Myocyte (in vitro differentiated cells): ENCODE results near the gene MTMR12. TPM values are rescaled to one million over a fixed set of nuclear protein-coding genes. Genes with fewer than 3 reads are reported as not detected.

Experiments used
- DNase-seq: peaks from one replicate; pipeline ENCODE4 v3.0.0-alpha.2; 2012; ENCODE audit warnings: low read depth
- total RNA-seq: library from RNA; depleted of rRNA; stranded (reverse); fragments of >200 nt; gene quantifications from 2 replicates; pipeline ENCODE4 v1.2.3, GENCODE V29; 2014

The MTMR12 gene
- total RNA-seq, 1 donor from 2014 or later = 21.8 TPM

GRCh38 chr5:32275396-32275741 lies 37.4 kb downstream of the MTMR12 start:
- no peak for DNase-seq

- DNase-seq = no peak
Measured at GRCh38 chr5:32274548-32275395, 38.0 kb downstream of the MTMR12 start.

DNA sequence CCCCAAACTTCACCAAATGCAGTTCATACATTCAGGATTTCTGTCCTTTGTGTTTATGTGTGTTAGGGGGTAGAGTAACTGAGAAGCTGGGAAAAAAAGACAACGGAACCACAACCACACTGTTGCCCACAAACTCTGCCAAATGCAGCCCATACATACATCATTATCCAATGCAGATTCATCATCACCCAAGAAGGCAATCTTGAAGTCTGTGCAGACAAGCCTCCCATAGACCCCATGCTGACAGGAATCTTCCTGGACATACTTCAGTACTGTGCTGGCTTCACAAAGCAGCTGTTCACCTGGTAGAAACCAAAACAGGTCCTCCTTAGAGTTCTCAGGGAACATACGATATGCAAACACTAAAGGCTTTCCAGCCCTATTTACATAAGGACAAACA lies 38.9 kb downstream of the MTMR12 start:
- DNase-seq = no peak

GRCh38 chr5:32272746-32273145 lies 40.0 kb downstream of the MTMR12 start:
- DNase-seq = no peak

GRCh38 chr5:32270946-32271345 lies 41.8 kb downstream of the MTMR12 start:
- DNase-seq = no peak

- no peak for DNase-seq
Measured at GRCh38 chr5:32270178-32270577, 42.6 kb downstream of the MTMR12 start.

DNA sequence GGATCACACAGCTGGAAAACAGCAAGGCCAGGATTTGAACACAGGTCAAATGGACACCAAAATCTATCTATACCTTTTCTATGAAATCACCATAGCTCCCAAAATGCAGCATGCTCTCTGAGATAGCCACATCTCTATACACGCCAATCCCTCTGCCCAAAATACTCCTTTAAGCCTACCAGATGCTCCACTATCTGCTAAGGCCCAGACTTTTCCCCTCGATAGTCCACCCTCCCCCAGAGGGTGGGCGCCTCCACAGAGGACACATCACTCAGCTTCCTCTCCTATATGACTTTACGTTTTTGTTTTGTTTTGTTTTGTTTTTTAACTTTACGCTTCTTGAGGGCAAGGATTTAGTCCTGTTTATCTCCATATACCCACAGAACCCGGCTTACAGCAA lies 46.8 kb downstream of the MTMR12 start:
- DNase-seq = no peak

GRCh38 chr5:32264957-32265572 lies 47.7 kb downstream of the MTMR12 start:
- DNase-seq = no peak

DNA sequence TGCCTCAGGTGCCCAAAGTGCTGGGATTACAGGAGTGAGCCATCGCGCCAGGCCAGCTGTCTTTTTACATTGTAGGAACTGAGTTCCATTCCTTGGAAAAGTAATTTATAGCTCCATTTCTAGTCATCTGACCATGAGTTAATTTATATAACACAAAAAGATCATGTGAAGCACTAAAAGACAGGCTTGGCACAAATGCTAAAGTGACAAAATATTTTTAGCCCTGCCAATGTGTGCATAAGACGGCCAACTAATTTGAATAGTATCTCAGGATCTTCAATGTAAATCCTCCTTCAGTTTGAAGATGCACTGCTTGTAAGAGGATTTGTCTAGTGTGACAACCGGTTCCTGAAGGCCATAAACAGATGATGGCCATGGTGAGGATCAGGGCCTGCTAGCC lies 49.1 kb downstream of the MTMR12 start:
- no peak for DNase-seq

- DNase-seq = no peak
Measured at GRCh38 chr5:32261198-32261597, 51.5 kb downstream of the MTMR12 start.

- DNase-seq = no peak
Measured at GRCh38 chr5:32259033-32259432, 53.7 kb downstream of the MTMR12 start.

GRCh38 chr5:32258424-32258823 lies 54.3 kb downstream of the MTMR12 start:
- no peak for DNase-seq

DNA sequence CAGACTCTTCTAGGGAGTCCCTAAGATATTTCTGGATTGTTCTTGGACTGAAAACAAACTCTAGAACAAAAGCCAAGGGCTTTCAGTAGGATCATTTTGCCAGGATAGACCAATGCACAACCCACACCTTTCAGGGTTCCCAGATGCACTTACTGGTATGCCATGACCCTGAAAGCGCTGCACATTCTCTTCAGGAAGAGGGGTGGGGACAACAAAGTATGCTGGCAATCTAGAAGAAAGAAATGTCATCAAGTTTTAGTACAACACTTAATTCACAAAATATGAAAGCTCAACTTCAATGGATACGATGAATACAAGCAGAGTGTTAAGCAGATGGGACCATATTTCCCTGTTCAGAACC lies 57.2 kb downstream of the MTMR12 start:
- DNase-seq = no peak

- DNase-seq = peak; percentile 14
Measured at GRCh38 chr5:32254881-32255539, 57.7 kb downstream of the MTMR12 start.

- no peak for DNase-seq
Measured at GRCh38 chr5:32251871-32252458, 60.8 kb downstream of the MTMR12 start.

DNA sequence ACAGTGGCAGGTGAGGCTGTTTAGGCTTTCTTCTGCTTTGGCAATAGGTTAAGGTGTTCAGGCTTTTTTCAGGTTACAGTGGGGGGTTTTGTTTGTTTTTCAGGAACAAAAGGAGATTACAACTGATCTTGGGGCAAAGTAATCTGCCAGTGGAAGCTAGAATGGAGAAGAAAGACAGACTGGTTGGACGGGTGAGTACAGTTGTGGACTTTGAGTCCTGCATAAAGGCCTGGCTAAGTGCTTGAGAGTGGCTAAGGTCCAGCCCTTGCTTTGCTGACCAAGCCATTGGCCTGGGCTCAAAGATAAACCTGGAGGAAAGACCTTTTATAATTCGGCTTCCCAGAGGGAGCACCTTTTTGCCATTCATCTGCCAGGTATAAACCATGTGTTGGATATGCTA lies 63.1 kb downstream of the MTMR12 start:
- no peak for DNase-seq

GRCh38 chr5:32245742-32246141 lies 67.0 kb downstream of the MTMR12 start:
- DNase-seq = no peak

- DNase-seq = no peak
Measured at GRCh38 chr5:32244017-32244416, 68.7 kb downstream of the MTMR12 start.

DNA sequence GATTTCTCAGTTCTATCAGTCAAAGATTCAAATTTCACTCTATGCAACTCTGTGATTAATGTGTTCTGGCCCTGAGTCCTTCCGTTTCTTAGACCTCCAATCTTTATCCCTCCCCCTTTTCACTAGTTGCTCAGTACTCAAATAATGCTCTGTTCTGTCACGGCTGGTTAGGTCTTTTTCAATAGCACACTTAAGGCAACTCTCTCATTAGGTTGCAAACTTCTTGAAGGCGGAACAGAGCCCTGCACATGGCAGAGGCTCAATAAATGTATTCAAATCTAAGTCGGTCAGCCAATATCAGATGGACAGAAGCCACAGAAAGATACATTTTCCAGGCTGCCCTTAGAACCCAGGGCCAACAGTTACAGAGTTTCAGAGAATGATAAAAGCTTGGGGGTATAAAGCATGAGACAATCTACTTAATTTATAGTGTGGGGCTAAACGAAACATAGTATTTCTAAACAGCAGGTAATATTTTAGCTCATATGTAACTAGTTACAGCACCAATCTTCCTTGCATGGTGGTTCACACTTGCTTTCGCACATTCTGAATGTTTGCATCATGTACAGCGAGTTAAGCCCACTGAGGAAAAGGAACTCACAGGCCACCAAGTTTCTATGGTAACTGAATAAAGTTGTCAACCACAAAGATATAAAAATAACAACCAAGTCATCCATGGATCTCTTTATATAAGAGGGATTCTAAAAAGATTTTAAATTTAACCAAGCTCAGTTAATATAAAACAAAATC lies 71.5 kb downstream of the MTMR12 start:
- DNase-seq = no peak

DNA sequence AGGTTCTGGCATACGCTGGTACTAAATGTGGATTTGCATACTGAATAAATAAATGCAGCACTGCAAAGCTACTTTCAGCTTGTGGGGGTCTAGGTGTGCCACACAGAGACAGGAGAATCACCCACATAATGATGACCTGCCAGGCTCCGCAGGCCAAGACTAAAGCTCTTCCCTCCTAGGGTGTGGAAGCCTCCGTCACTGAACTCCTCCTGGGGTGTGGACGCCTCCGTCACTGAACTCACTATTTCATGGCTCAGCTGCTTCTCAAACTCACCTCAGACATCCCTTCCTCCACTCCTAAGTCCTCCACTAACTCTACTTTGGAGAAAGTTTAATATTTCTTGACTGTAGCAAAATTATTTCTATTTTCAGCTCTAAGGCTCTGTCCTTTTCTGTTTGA lies 73.4 kb downstream of the MTMR12 start:
- DNase-seq = no peak

DNA sequence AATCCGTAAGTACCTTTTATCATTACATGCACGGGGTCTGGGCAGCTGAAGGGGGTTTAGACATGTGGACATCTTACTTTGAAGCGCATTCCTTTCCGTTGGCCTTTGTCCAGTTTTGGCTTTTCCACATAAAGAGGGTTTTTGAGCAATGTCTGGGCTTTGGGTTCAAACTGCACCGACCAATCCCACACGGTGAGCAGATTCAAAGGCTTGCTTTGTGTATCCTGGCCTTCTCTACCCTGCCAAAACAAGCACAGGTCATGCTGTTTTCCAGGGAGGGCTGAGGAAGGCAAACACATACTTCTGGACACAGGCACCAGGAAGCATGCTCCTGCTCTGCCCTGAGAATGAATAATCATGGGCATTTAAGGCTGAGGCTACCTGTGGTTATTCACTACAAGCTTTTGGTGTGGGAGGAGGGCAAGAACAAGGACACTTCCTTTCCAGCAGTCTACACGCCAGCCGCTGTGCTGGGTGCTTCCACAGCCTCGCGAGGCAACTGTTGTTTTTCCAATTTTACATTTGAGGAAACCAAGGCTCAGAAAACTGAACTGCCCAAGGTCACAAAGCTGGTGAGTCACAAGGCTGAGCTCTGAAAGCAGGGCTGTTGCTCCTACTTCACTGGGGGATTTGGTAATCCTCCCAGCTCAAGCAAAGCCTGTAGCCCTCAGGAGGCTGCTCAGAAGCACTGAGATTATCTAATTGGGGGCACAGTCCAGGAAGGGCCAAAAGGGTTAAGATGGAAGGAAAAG lies 78.9 kb downstream of the MTMR12 start:
- DNase-seq = no peak
